Mononuclear cell (primary cell): ENCODE results near the gene CUL3. TPM values are rescaled to one million over a fixed set of nuclear protein-coding genes. Genes with fewer than 3 reads are reported as not detected.
"Not testable (repeated sequence)": the region's sequence is repeated elsewhere in the genome, so short reads cannot be mapped to it uniquely, and the experiment has no call there.

Experiments used
- H3K27me3 ChIP-seq: 2 replicates; pipeline ENCODE4 v1.6.0; 2011; ENCODE audit warnings: low read length, control low read depth; ENCODE audit not compliant: insufficient read depth
- H3K4me1 ChIP-seq: 2 replicates; pipeline ENCODE4 v1.5.1; 2011; ENCODE audit warnings: mild to moderate bottlenecking, low read length, control low read depth; ENCODE audit not compliant: insufficient read depth
- H3K4me3 ChIP-seq: 2 replicates; pipeline ENCODE4 v1.5.1; 2011; ENCODE audit warnings: mild to moderate bottlenecking, low read length, moderate library complexity
- H3K9me3 ChIP-seq: 2 replicates; pipeline ENCODE4 v1.5.1; 2011; ENCODE audit warnings: low read depth, mild to moderate bottlenecking, control low read depth, low read length
- total RNA-seq: library from RNA; depleted of rRNA; stranded (reverse); fragments of >200 nt; gene quantifications from one replicate; pipeline ENCODE4 v1.2.3, GENCODE V29; 2012

CUL3 gene
- total RNA-seq, 1 donor = 108 TPM

- Histone ChIP-seq H3K4me1 (no peaks in the 10 kb centered on the region), H3K9me3 (no peaks in the 10 kb centered on the region), H3K4me3 (no peak overlapping the region), H3K27me3 (no peaks in the 10 kb centered on the region)
Measured at GRCh38 chr2:224532441-224532840, 52.7 kb downstream of the CUL3 start.

DNA sequence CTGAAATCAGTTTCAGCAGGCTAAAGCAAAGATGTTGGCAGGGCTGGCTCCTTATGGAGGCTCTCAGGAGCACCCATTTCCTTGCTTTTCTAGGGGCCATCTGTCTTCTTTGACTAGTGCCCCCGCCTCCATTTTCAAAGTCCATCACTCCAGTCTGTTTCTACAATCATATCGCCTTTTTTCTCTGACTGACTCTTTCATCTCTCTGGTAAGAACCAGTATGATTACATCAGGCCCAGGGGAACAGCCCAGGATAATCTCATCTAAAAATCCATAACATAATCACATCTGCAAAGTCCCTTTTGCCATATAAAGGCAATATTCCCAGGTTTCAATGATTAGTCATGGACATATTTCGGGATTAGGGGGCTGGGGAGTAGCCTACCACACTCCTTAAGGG lies 57.0 kb downstream of the CUL3 start:
- Histone ChIP-seq H3K27me3 (no peaks in the 10 kb centered on the region), H3K4me3 (no peak overlapping the region), H3K4me1 (peaks cover 15% of the 10 kb centered on the region), H3K9me3 (no peaks in the 10 kb centered on the region)

DNA sequence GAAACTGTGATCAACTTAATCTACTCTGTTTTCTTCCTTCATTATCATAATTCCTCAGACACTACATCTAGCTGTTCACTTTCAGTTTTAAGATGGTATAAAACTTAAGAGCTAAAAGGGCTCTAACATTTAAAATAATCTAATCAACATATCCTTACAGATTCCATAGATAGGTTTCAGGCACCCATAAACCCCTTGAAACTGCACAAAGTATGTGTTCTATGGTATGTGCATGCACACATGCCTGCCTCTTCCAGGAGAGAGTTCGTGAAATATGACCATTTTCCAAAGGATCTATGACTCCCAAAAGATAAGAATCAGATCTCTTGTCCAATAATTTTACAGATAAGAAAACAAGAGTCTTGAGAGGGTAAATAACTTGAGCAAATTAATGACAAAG lies 59.4 kb downstream of the CUL3 start:
- no peaks in the 10 kb centered on the region for H3K27me3 ChIP-seq
- H3K4me3 ChIP-seq = no peak overlapping the region
- peaks cover 25% of the 10 kb centered on the region for H3K4me1 ChIP-seq
- H3K9me3 ChIP-seq = no peaks in the 10 kb centered on the region

DNA sequence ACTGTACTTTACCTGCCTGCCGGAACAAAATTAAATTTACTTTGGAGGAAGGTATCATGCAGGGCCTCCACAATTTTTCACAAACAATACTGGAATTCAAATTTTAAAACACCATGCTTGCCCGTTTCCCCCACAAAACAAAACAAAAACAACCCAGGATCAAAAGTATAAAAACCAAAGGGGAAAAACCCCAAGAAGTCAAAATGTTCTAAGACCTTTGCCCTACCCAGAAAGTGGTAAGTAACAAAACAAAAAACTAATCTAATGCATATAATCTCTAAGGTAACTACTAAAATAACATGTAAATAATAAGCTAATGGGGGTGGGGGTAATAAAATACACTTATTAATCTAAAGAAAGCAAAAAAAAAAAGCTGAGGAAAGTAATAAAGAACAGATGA lies 60.5 kb downstream of the CUL3 start:
- no peak overlapping the region for H3K4me3 ChIP-seq
- no peaks in the 10 kb centered on the region for H3K9me3 ChIP-seq
- H3K4me1 ChIP-seq = peaks cover 34% of the 10 kb centered on the region
- H3K27me3 ChIP-seq = no peaks in the 10 kb centered on the region

DNA sequence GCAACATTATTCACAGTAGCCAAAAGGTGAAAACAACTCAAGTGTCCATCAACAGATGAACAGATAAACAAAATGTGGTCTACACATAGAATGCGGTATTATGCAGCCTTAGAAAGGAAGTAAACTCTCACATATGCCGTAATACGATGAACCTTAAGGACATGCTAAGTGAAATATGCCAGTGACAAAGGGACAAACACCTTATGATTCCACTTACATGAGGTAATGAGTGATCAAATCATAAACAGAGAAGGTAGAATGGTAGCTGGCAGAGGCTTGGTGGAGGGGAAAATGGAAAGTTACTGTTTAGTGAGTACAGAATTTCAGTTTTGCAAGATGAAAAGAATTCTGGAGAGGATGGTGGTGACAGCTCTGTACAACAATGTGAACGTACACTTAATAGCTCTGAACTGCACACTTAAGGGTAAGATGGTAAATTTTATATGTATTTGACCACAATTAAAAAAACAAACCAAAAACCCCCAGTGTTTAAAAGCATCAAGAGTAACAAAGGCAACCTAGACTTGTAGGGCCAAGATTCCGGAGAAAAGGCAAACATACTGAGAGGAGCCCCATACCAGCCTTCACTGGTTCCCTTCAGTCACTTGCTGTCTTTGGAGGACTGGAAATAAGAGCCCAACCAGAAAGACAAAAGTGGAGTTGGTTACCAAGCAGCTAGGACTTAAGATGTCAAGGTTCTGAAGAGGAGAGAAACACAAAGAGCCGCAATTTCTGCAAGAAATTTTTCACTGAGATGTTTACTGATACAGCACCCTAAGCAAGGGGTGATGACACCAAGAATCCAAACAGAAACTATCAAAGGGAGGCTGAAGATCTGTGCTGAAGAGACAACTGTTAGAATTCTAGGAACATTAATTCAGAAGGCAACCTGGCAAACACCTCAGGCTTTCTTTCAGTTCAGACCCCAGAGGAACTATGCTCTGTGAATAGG lies 61.3 kb downstream of the CUL3 start:
- Histone ChIP-seq H3K4me3 (no peak overlapping the region), H3K27me3 (no peaks in the 10 kb centered on the region), H3K4me1 (peaks cover 37% of the 10 kb centered on the region), H3K9me3 (no peaks in the 10 kb centered on the region)

GRCh38 chr2:224522483-224522882 lies 62.7 kb downstream of the CUL3 start:
- not testable (repeated sequence) for H3K27me3 ChIP-seq, H3K4me3 ChIP-seq, H3K9me3 ChIP-seq
- peaks cover 43% of the 10 kb centered on the region for H3K4me1 ChIP-seq

DNA sequence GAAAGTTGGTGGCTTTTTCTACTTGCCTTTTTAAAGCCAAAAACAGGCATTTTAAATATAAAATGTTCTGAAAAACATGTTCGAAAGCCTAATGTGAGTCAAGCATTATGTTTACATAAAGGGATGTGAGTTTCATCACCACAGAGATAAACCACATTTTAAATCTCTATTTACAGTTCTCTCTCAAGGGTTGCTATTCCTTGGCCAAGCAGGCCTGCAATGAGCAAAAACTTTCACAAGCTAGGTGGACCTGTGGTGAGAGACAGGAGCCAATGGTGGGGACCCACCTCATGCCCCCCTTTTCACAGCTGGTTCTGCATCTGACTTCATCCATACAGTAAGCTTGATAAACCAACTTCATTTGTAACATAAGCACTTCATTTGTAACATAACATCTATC lies 65.1 kb downstream of the CUL3 start:
- no peaks in the 10 kb centered on the region for H3K9me3 ChIP-seq
- H3K4me3 ChIP-seq = no peak overlapping the region
- H3K4me1 ChIP-seq = peaks cover 46% of the 10 kb centered on the region
- H3K27me3 ChIP-seq = no peaks in the 10 kb centered on the region

GRCh38 chr2:224518806-224519580 lies 66.2 kb downstream of the CUL3 start:
- peaks cover 39% of the 10 kb centered on the region for H3K4me1 ChIP-seq

GRCh38 chr2:224517963-224518362 lies 67.2 kb downstream of the CUL3 start:
- H3K27me3 ChIP-seq = no peaks in the 10 kb centered on the region
- H3K9me3 ChIP-seq = no peaks in the 10 kb centered on the region
- no peak overlapping the region for H3K4me3 ChIP-seq
- H3K4me1 ChIP-seq = peaks cover 30% of the 10 kb centered on the region

More at GRCh38 chr2:224518806-224519580, 66.2 kb downstream of the CUL3 start:
- no peaks in the 10 kb centered on the region for H3K27me3 ChIP-seq
- H3K4me3 ChIP-seq = no peak overlapping the region
- H3K9me3 ChIP-seq = no peaks in the 10 kb centered on the region

- not testable (repeated sequence) for H3K4me3 ChIP-seq, H3K9me3 ChIP-seq
- H3K4me1 ChIP-seq = peaks cover 23% of the 10 kb centered on the region
Measured at GRCh38 chr2:224516393-224516792, 68.8 kb downstream of the CUL3 start.

DNA sequence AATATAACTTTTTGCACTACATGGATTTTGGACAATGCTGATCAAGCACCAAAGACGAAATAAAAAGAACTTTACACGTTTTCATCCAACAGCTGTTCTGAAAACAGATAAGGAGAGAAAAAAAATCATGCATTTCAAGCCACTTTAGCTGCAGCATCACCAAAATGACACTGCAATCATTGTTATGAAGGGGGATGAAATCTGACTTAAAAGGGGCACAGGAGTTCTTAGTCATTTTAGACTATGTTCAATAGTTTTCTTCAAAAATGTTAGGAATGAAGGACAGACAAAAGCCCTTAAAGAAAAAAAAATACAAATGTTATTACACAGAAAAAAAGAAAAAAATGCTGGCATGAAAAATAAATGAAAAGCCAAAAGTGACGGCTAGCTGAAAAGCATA lies 71.2 kb downstream of the CUL3 start:
- Histone ChIP-seq H3K27me3 (no peaks in the 10 kb centered on the region), H3K9me3 (no peaks in the 10 kb centered on the region), H3K4me1 (peaks cover 10% of the 10 kb centered on the region), H3K4me3 (no peak overlapping the region)

More at GRCh38 chr2:224516393-224516792, 68.8 kb downstream of the CUL3 start:
- H3K27me3 ChIP-seq = not testable (repeated sequence)

GRCh38 chr2:224507789-224508188 lies 77.4 kb downstream of the CUL3 start:
- no peak overlapping the region for H3K4me3 ChIP-seq
- no peaks in the 10 kb centered on the region for H3K27me3 ChIP-seq
- H3K9me3 ChIP-seq = no peaks in the 10 kb centered on the region
- no peaks in the 10 kb centered on the region for H3K4me1 ChIP-seq

DNA sequence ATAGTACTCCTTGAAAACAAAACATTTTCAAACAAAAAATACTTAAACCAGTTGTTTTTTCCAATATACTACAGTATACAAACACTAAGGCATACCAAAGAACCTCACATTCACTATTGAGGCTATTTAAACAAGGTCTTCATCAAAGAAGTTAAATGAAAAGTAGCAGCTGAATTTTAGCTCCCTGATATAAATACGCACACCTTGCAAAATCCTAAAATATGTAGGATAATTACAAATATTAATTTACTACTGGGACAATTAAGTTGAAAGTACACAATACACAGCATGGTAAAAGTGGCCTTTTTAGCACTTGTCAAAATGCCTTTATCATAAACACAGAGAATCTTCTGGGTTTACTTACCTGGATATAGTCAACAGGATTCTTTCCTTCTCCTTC lies 78.7 kb downstream of the CUL3 start:
- Histone ChIP-seq H3K27me3 (no peaks in the 10 kb centered on the region), H3K4me3 (no peak overlapping the region), H3K9me3 (no peaks in the 10 kb centered on the region), H3K4me1 (no peaks in the 10 kb centered on the region)

- Histone ChIP-seq H3K27me3 (no peaks in the 10 kb centered on the region), H3K9me3 (no peaks in the 10 kb centered on the region), H3K4me1 (no peaks in the 10 kb centered on the region), H3K4me3 (no peak overlapping the region)
Measured at GRCh38 chr2:224498991-224499390, 86.2 kb downstream of the CUL3 start.

DNA sequence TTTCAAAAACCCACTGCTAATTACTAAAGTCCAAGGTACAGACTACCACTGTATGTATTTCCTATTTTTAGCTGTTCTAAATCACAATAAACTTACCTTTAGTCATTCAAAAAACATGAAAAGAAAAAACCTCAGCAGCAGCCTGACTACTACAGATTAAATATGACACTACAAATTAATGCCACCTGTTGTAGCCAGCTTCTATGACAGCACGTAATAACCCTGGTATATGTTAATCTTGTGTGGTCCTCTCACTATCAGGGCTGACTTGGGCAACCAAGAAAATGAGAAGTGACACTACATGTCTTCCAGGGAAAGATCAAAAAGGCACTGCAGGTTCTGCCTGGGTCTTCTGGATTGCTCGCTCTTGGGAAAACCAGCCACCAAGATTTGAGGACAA lies 92.6 kb downstream of the CUL3 start:
- H3K4me1 ChIP-seq = peaks cover 3% of the 10 kb centered on the region

More for the DNA sequence above, 92.6 kb downstream of the CUL3 start:
- H3K9me3 ChIP-seq = no peaks in the 10 kb centered on the region
- H3K27me3 ChIP-seq = no peaks in the 10 kb centered on the region
- H3K4me3 ChIP-seq = no peak overlapping the region
